ENCODE measurements around the gene LHX2. TPM values are rescaled to one million over a fixed set of nuclear protein-coding genes. Genes with fewer than 3 reads are reported as not detected.
A peak's percentile ranks its signal among the peaks of the same experiment; 100 is the strongest.

Gene LHX2
- total and polyA plus RNA-seq, 2 of the 4 experiments (the other 2 are of a cell fraction), result not detected

GRCh38 chr9:124040935-124041816 lies 29.6 kb downstream of the LHX2 start:
- no peak overlapping the region for H4K91ac ChIP-seq (ENCODE audit: insufficient read depth, low read depth, low read length)
- H3K56ac ChIP-seq (ENCODE audit: extremely low read depth, insufficient read depth, low read length), result no peak overlapping the region
- peak overlapping the region; percentile 82 for H3K4me2 ChIP-seq (ENCODE audit: low read depth, low read length)
- no TSS peak for BruUV-seq (replicated peaks)
- no peak overlapping the region for H4K5ac ChIP-seq (ENCODE audit: low read depth, low read length)
- in situ Hi-C loops (cut with MboI; ENCODE audit: low sequenced_read_pairs), result no loop called here
- ChIA-PET CTCF (interaction anchor here (0.7 to 1.9 kb wide), 7 partner anchors 9 to 499 kb away, joined by 3 to 9 read pairs (median 5); no protein-coding TSS in a partner anchor), POLR2A (ENCODE audit: unreplicated experiment) (no interaction called here)
- WGBS, 2 experiments (ENCODE audit: extremely low coverage in 2 of 2, insufficient read length in 1 of 2), result 9% methylated on average over 26 of the region's 55 CpGs; no CpG with 5 or more reads in 1 of the 2 experiments
- peak overlapping the region; percentile 85 for H2AK9ac ChIP-seq (replicated peaks; ENCODE audit: low read depth, low read length, poor library complexity)
- H3K27me3 ChIP-seq (ENCODE audit: control insufficient read depth, insufficient read depth, low read length), result peaks cover 80% of the 10 kb centered on the region
- H3K14ac ChIP-seq (replicated peaks; ENCODE audit: low read depth, low read length), result no peak overlapping the region
- peak overlapping the region; percentile 38; the same call in 1 of the 2 replicates for H3K23ac ChIP-seq (ENCODE audit: low read depth, low read length)
- dilution Hi-C loops (cut with HindIII; ENCODE audit: low sequenced_read_pairs, unreplicated experiment), result no loop called here
- no peak overlapping the region for H2BK5ac ChIP-seq (ENCODE audit: low read depth, low read length, poor library complexity, severe bottlenecking)
- H2BK20ac ChIP-seq (ENCODE audit: low read depth, low read length), result no peak overlapping the region
- H3K9ac ChIP-seq (ENCODE audit: low read depth, low read length), result no peak overlapping the region
- no peak overlapping the region for H3K18ac ChIP-seq (ENCODE audit: low read depth, low read length)
- no peak overlapping the region for H2BK120ac ChIP-seq (ENCODE audit: low read depth, low read length)
- peak; percentile 60 for ATAC-seq (ENCODE audit: low read depth)
- H3K4me3 ChIP-seq (ENCODE audit: insufficient read depth, low read depth, low read length), result peak overlapping the region; percentile 17; the same call in 1 of the 2 replicates
- no peak overlapping the region for H3K4ac ChIP-seq (ENCODE audit: low read depth, low read length)
- no peaks in the 10 kb centered on the region for H3K79me1 ChIP-seq (ENCODE audit: low read depth in 1 of 2, low read length in 2 of 2)
- peak overlapping the region; percentile 72 for H2AFZ ChIP-seq (replicated peaks; ENCODE audit: low read length, poor library complexity)
- no peak overlapping the region for H3K27ac ChIP-seq (ENCODE audit: insufficient read depth, low read length)
- intact Hi-C loops (cut with micrococcal nuclease), result loop anchor here (1.0 kb wide), 3 partner anchors 317 to 639 kb away; no protein-coding TSS in a partner anchor
- DNase-seq, result no peak
- H3K4me1 ChIP-seq (ENCODE audit: control insufficient read depth, insufficient read depth, low read length), result no peaks in the 10 kb centered on the region; the same call in 1 of the 2 replicates
- no peaks in the 10 kb centered on the region for H3K36me3 ChIP-seq (ENCODE audit: control insufficient read depth, insufficient read depth, low read length)
- no peaks in the 10 kb centered on the region for H3K9me1 ChIP-seq (ENCODE audit: insufficient read depth, low read length)
- TF ChIP-seq MAFK (IDR thresholded peaks at IDR 0.05; ENCODE audit: low read depth, low read length) (no peak), RFX5 (IDR thresholded peaks at IDR 0.05; ENCODE audit: low read depth, low read length) (no peak), MXI1 (IDR thresholded peaks at IDR 0.05; ENCODE audit: borderline replicate concordance, low read depth, low read length) (no peak), RAD21 (IDR thresholded peaks at IDR 0.05; ENCODE audit: low read length) (peak; percentile 72), CTCF (conservative IDR thresholded peaks at IDR 0.05; ENCODE audit: low read depth, low read length) (peak; percentile 78), RCOR1 (IDR thresholded peaks at IDR 0.05; ENCODE audit: insufficient replicate concordance, low read length) (no peak), SMC3 (IDR thresholded peaks at IDR 0.05; ENCODE audit: low read depth, low read length) (peak; percentile 62)
- no peak overlapping the region for H2AK5ac ChIP-seq (ENCODE audit: low read depth, low read length)
- H4K20me1 ChIP-seq (ENCODE audit: insufficient read depth, low read length), result no peaks in the 10 kb centered on the region
- H4K8ac ChIP-seq (ENCODE audit: low read depth in 2 of 2, low read length in 2 of 2), result no peak overlapping the region
- peaks cover 3% of the 10 kb centered on the region; the same call in 1 of the 2 replicates for H3K9me3 ChIP-seq (ENCODE audit: control insufficient read depth, insufficient read depth, low read length)
- H2BK15ac ChIP-seq (ENCODE audit: low read depth, low read length), result no peak overlapping the region
